ENCODE data around the gene SLCO2B1.
A peak's percentile ranks its signal among the peaks of the same experiment; 100 is the strongest.

The SLCO2B1 gene

GRCh38 chr11:75229466-75229865, 78.6 kb downstream of the SLCO2B1 start:
- DNase-seq, result no peak

GRCh38 chr11:75230621-75231020, 79.7 kb downstream of the SLCO2B1 start:
- no peak for DNase-seq

- DNase-seq, result no peak
Measured at GRCh38 chr11:75233754-75234172, 82.9 kb downstream of the SLCO2B1 start.

- DNase-seq, result no peak
Measured at GRCh38 chr11:75236062-75236461, 85.2 kb downstream of the SLCO2B1 start.

GRCh38 chr11:75237050-75237449, 86.1 kb downstream of the SLCO2B1 start:
- DNase-seq, result no peak

GRCh38 chr11:75238595-75239440, 87.9 kb downstream of the SLCO2B1 start:
- no peak for DNase-seq

- DNase-seq, result no peak
Measured at GRCh38 chr11:75239531-75240290, 88.8 kb downstream of the SLCO2B1 start.

GRCh38 chr11:75240311-75241035, 89.6 kb downstream of the SLCO2B1 start, which contains the start of gene TPBGL:
Gene TPBGL (plus strand): TSS chr11:75240774. CDS start chr11:75241050, 276 bp downstream.
- DNase-seq, result peak; percentile 41

- peak; percentile 82 for DNase-seq
Measured at GRCh38 chr11:75241036-75241905, 90.4 kb downstream of the SLCO2B1 start.

- no peak for DNase-seq
Measured at GRCh38 chr11:75241906-75242644, 91.2 kb downstream of the SLCO2B1 start.

- DNase-seq, result no peak
Measured at GRCh38 chr11:75242722-75243600, 92.1 kb downstream of the SLCO2B1 start.

- DNase-seq, result no peak
Measured at GRCh38 chr11:75244052-75244814, 93.3 kb downstream of the SLCO2B1 start.

- no peak for DNase-seq
Measured at GRCh38 chr11:75245356-75246005, 94.6 kb downstream of the SLCO2B1 start.

GRCh38 chr11:75246006-75246670, 95.2 kb downstream of the SLCO2B1 start:
- DNase-seq, result no peak

GRCh38 chr11:75246671-75247350, 95.9 kb downstream of the SLCO2B1 start:
- DNase-seq, result no peak

GRCh38 chr11:75248924-75249256, 98.0 kb downstream of the SLCO2B1 start:
- DNase-seq, result no peak

- no peak for DNase-seq
Measured at GRCh38 chr11:75249704-75250103, 98.8 kb downstream of the SLCO2B1 start.

- no peak for DNase-seq
Measured at GRCh38 chr11:75254326-75254725, 103.4 kb downstream of the SLCO2B1 start.

Measured in NCI-H1105 (cell line).